Iris pigment epithelial cell (primary cell): ENCODE data around the gene RBM20.
"Not testable (repeated sequence)": the region's sequence is repeated elsewhere in the genome, so short reads cannot be mapped to it uniquely, and the experiment has no call there.

Experiments
- DNase-seq: peaks from one replicate; pipeline ENCODE4 v3.0.0-alpha.2; 2011; ENCODE audit warnings: low read depth

The RBM20 gene

GRCh38 chr10:110765513-110766319 lies 121.6 kb downstream of the RBM20 start:
- DNase-seq = peak; percentile 49

DNA sequence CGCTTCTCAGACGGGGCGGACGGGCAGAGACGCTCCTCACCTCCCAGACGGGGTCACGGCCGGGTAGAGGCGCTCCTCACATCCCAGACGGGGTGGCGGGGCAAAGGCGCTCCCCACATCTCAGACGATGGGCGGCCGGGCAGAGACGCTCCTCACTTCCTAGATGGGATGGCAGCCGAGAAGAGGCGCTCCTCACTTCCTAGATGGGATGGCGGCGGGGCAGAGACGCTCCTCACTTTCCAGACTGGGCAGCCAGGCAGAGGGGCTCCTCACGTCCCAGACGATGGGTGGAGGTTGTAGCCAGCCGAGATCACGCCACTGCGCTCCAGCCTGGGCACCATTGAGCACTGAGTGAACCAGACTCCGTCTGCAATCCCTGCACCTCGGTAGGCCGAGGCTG lies 123.5 kb downstream of the RBM20 start:
- not testable (repeated sequence) for DNase-seq

- DNase-seq = no peak
Measured at GRCh38 chr10:110770243-110770642, 126.1 kb downstream of the RBM20 start.

DNA sequence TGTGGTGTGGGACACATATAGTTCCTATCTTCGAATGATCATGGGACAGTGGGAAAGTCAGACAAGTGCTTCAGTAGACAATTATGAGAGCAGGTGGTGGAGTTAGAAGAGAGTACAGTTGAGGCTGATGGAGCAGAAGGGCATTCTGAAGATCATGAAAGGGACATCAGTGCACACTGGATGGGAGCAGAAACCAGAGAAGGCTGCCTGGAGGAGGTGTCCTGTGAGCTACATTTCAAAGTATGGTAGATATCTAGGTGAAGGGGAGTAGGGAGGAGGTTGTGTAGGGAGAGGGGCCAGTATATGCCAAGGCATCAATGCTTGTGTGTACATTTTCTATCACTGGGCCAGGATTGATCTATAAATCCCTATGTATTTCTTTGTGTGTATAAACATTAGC lies 127.3 kb downstream of the RBM20 start:
- DNase-seq = no peak

GRCh38 chr10:110771991-110772390 lies 127.9 kb downstream of the RBM20 start:
- DNase-seq = no peak

DNA sequence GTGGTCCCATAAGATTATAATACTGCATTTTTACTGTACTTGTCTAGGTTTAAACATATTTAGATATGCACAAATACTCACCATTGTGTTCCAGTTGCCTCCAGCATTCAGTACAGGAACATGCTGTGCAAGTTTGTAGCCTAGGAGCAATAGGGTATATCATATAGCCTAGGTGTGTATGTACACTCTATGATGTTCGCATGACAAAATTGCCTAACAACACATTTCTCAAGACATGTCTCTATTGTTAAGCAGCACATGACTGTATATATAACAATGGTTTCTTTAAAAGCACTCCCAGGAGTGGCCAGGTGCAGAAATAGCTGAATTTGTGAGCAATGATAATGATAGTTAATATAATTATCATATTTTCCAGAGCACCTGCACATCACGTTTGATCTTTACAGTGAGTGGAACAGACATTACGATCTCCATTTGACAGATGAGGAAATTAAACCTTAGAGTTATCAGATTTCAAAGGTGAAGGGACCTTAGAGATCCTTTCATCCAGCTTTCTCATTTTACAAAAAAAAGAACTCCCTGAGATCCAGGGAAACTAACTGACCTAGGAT lies 128.4 kb downstream of the RBM20 start:
- no peak for DNase-seq

GRCh38 chr10:110773693-110774068 lies 129.5 kb downstream of the RBM20 start:
- DNase-seq = no peak

- DNase-seq = peak; percentile 84
Measured at GRCh38 chr10:110774069-110775019, 130.2 kb downstream of the RBM20 start.

- DNase-seq = no peak
Measured at GRCh38 chr10:110775020-110775375, 130.9 kb downstream of the RBM20 start.

DNA sequence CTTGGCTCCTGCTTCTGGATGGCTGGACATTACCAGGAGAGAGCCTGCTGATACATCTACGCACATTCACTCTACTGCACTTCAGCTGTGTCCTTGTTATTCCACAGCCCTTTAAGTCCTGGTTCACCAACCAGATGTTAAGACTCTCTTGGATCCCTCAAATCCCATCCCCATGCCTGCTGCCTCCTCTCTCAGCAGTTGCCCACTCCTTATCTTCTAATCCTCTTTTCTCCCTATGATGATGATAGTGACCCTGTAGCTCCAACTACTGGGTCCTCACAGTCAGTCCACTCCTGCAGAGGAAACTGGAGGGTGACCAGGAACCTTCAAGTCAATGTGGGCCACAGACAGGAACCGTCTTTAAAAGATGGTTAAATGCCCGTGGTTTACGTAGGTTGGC lies 131.3 kb downstream of the RBM20 start:
- no peak for DNase-seq

DNA sequence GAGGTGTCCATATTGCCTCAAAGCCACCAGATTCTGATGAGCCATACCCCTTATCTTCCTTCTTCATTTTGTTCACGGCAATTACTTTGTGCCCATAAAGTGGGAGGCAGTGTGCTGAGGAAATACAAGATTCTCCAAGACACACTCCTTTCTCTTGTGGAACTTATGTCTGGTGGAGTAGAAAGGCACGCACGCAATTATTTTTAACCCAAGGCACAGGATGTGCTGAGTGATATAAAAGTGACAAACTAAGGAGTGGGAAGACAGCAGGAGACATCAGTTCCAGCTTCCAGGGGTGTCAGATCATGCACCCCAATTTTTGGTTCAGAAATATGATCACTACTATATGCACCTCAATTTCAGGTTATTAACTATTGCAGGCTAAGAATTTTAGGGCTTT lies 132.9 kb downstream of the RBM20 start:
- no peak for DNase-seq

DNA sequence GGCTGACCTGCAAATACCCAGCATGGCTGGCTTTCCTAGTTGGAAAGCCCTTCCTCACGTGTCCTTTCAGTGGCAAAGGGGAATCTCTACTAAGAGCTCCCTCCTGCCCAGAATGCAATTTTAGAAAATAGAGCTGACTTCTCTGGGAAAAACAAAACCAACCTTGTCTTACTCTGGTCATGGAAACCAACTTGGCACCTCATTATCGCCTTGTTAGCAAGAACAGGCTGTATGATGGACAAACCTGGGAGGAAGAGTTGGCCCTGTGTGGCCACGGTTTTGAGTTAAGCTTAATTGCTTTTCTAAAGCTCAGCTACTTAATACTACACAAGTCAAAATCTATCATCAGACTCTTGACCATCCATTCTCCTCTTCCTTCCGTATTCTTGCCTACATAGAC lies 133.5 kb downstream of the RBM20 start:
- no peak for DNase-seq

- no peak for DNase-seq
Measured at GRCh38 chr10:110778211-110778610, 134.1 kb downstream of the RBM20 start.

GRCh38 chr10:110779489-110779888 lies 135.4 kb downstream of the RBM20 start:
- DNase-seq = no peak

- DNase-seq = no peak
Measured at GRCh38 chr10:110780704-110781103, 136.6 kb downstream of the RBM20 start.

- DNase-seq = no peak
Measured at GRCh38 chr10:110781139-110781538, 137.0 kb downstream of the RBM20 start.

GRCh38 chr10:110782616-110783015 lies 138.5 kb downstream of the RBM20 start:
- DNase-seq = no peak

DNA sequence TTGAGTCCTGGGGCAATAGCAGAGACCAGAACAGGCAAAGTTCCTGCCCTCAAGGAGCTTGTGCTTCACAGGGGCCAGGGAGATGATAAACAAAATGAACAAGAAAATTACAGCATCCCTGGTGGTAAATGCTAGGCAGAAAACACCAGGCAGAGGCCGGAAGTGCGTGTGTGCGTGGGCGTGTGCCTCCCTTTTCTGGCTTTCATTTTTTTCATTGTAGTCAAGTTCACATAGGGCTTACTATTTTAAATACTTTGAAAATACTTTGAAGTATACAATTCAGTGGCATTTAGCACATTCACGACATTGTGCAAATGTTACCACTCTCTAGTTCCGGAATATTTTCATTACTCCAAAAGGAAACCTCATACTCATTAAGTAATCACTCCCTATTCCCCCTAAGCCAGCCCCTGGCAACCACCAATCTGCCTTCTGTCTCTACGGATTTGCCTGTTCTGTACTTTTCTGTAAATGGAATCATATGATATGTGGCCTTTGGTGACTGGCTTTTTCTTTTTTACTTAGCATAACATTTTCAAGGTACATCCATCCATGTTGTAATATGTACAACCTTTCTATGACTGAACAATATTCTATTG lies 139.5 kb downstream of the RBM20 start:
- DNase-seq = peak; percentile 47

- DNase-seq = no peak
Measured at GRCh38 chr10:110784198-110784597, 140.1 kb downstream of the RBM20 start.

DNA sequence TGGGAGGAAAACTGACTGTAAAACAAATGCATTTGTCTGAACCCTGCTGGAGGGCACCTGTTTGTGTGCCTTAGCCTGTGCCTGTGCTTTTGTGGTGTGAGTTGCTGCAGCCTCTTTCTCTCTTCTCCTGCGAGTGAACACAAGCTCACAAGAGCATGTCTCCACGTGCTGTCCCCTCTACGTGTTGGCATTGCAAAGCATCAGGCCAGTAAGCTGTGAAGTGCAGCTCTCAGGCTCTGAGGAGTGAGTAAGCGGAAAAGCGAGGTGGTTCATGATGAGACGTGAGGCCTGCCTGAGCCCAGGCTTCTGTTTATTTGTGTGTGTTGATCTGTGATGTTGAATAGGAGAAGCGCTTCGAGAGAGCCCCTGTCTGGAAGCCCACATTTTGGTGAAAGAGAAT lies 142.0 kb downstream of the RBM20 start:
- DNase-seq = peak; percentile 35

DNA sequence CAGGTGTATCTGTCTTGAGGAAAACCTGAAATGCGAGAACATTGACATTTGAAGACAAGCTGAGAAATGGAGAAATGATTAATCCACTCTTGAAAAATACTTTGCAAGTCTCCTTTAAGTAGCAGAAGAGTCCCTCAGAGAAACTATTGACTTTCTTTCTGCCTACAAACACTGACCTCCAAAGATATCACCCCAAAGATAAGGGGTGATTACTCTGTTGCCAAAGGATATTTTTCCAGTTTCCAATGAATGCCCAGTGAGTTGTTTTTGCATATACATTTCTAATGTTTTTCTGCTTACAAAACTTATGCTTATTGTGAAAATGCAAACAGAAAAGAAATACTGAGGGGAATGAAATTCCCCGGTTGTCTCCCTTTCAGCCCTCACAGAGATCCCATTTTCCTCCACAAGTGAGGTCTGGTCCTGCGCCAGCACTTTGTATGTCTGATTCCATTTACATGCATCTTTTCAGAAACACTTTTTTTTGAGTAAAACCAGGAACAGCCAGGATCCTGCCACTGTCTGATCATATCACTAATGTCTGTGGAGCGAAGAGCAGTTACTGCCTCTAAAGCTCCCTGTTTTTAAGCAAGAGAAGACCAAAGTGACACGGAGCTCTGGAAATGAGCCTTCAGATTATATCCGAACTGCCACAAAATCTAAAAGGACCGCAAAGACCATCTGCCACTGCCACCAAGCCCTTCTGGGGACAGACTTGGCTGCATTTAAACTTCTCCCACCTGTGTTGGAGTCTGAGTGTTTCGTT lies 144.7 kb downstream of the RBM20 start:
- DNase-seq = no peak
